GM18502 (cell line): ENCODE results near the gene TMC5.
A peak's percentile ranks its signal among the peaks of the same experiment; 100 is the strongest.

Source experiments
- ATAC-seq: cut with Tn5 transposase; IDR thresholded peaks from one replicate; pipeline ENCODE4 v1.9.1; 2021; ENCODE audit warnings: mild to moderate bottlenecking; ENCODE audit not compliant: unreplicated experiment, poor library complexity

The TMC5 gene

GRCh38 chr16:19499006-19499405 is 81.3 kb downstream of the TMC5 start:
- ATAC-seq: no peak

- no peak for ATAC-seq
Observed at GRCh38 chr16:19499481-19499880, 81.8 kb downstream of the TMC5 start.

GRCh38 chr16:19502395-19503131 is 84.9 kb downstream of the TMC5 start:
- ATAC-seq: no peak

GRCh38 chr16:19503461-19504075 is 85.9 kb downstream of the TMC5 start:
- no peak for ATAC-seq

GRCh38 chr16:19505600-19506303 is 88.1 kb downstream of the TMC5 start:
- no peak for ATAC-seq

GRCh38 chr16:19506965-19507364 is 89.3 kb downstream of the TMC5 start:
- ATAC-seq: no peak

- no peak for ATAC-seq
Observed at GRCh38 chr16:19507867-19508266, 90.2 kb downstream of the TMC5 start.

GRCh38 chr16:19512297-19512696 is 94.6 kb downstream of the TMC5 start:
- no peak for ATAC-seq

- no peak for ATAC-seq
Observed at GRCh38 chr16:19513377-19514053, 95.8 kb downstream of the TMC5 start.

GRCh38 chr16:19515757-19516156 is 98.1 kb downstream of the TMC5 start:
- ATAC-seq: no peak

- ATAC-seq: no peak
Observed at GRCh38 chr16:19517424-19518089, 99.9 kb downstream of the TMC5 start.

GRCh38 chr16:19518388-19518787 is 100.7 kb downstream of the TMC5 start:
- ATAC-seq: no peak

GRCh38 chr16:19520861-19521331 is 103.2 kb downstream of the TMC5 start:
- ATAC-seq: no peak

GRCh38 chr16:19521471-19522396 is 104.1 kb downstream of the TMC5 start, which contains the start of gene GDE1:
Gene GDE1 (minus strand): TSS chr16:19522098. CDS start chr16:19521964, 134 bp downstream.
- peak; percentile 75 for ATAC-seq

GRCh38 chr16:19522397-19522732 is 104.7 kb downstream of the TMC5 start:
- no peak for ATAC-seq

- no peak for ATAC-seq
Observed at GRCh38 chr16:19522760-19523159, 105.1 kb downstream of the TMC5 start.

GRCh38 chr16:19523184-19523558 is 105.5 kb downstream of the TMC5 start:
- ATAC-seq: no peak

GRCh38 chr16:19523559-19524355 is 106.1 kb downstream of the TMC5 start, which contains the start of gene CCP110:
Gene CCP110 (plus strand): TSS chr16:19523942. CDS start chr16:19527882, 3,940 bp downstream.
- ATAC-seq: peak; percentile 72

- ATAC-seq: no peak
Observed at GRCh38 chr16:19524356-19524615, 106.6 kb downstream of the TMC5 start.
